Activated T-cell treated with anti-CD3 and anti-CD28 coated beads for 4 hours (primary cell): ENCODE results near the gene ONECUT1.

ENCODE experiments used
- DNase-seq: peaks from one replicate; pipeline ENCODE4 v3.0.0-alpha.2; 2020

The ONECUT1 gene

DNA sequence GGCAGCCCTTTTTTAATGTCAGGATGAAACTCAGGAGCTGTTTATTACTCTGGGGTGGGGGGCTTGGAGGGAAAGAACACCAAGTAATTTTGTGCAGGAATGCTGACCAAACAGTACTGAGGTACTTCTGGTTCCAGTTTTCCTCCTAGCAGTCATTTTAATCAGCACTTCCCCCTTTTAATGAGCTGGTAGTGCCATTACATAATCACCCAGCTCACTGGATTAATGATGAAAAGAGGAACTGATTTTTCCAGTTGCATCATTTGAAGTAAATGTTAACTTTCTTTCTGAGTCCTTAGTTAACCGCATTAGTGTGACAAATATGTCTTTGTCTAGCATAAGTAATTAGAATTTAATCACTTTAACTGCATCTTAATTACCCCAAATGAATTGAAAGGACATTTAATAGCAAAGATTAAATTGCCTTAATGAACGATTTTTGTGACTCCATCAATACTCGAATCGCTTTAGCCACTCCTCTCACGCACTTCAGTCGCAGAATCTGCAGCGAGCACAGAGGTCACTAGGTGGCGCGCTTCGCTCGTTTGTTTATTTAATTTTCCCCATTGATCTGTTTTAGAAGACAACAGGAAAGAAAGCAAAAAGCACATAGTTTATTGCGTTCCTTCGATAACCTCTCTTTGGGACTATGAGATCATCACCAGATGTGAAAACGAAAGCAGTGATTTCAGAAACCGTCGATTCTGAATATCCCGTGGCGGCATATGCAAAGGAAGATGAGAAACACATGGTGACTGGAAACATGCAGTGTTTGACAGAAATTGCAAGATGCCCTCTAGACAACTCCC, 9.8 kb downstream of the ONECUT1 start:
- DNase-seq, result peak; percentile 51

DNA sequence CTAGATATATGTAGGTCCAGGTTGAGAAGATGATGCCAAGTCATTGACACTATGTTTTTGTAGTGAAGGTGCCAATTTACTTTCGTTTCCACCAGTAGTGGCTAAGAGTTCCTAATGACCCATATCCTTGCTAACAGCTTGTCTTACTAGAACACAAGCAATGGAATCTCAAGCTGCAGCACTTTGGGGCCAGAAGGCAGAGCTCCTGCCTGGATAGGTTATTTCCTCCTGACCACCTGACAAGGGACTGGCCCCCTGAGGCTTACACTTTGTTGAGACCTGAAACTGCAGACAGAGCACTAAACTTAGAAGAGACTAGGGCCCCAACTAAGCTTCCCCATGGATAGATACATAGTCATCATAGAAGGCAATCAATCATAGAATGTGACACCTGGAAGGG, 11.7 kb downstream of the ONECUT1 start:
- no peak for DNase-seq

DNA sequence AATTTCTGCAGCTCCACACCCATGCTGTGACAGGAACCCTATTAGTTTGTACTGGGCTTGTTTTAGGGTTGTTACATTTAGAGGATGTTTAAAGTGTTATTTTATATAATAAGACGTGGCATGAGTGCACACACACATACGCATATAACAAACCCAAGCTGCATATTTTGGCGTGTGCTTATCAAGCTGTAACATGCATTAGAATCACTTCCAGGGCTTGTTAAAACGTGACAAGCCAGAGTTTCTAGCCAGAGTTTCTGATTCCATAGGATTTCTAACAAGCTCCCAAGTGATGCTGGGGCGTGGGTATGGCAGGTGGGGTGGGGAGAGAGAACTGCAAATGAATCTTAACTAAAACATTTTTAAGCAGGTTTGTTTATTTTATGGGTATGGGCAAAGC, 17.4 kb downstream of the ONECUT1 start:
- DNase-seq, result no peak

DNA sequence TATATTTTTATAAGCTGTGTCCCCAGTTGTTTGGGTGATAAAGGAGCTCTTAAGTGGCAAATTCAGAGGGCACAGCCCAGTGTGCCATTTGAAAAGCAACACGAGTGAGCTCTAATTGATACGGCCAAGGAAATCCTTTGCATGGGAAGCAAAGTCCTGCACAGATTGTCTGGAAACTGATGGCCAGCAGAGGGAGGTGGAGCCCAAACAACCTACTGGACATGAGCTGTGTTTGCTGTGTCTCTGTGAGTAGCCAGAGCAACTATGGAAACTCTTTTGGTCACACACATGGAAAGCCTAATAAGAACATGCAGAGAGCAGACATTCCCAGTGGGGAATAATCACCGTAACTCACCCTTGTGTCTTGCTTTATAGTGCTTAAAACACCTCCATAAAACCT, 24.4 kb downstream of the ONECUT1 start:
- DNase-seq, result no peak

DNA sequence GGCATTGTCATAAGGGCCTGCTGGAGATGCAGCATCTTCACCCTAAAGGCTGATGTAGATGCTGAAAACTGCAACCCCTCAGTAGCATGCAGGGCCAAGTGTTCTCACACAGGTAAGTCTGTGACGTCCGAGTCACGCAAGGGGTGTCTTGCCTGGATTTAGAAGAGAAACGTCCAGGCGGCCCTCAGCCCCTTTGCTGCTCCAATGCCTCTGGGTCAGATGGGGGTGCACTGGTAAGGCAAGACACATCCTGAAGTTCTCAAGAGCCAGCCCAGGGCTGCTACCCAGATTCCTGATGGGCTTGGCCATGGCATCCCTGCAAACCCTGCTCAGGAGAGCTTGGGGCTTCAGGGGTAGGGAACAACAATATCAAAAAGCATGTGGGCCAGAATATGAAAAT, 25.4 kb downstream of the ONECUT1 start:
- no peak for DNase-seq

DNA sequence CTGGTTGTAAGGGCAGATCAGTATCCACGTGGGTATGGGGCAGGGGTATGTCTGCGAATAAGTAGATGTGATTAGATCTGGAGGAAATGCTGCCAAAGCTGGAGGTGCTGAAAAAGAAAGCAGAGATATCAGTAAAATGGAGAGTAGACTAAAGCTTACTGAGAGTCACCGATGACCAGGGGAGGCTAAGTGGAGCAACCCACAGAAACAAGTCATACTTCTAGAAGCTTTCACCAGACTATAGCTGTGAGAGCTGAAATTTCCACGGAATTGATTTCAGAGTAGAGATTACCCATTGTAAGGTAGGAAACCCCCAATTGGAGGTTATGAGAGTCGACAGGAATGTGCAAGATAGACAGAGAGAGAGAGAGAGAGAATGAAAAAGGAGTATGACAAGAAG, 27.5 kb downstream of the ONECUT1 start:
- no peak for DNase-seq

DNA sequence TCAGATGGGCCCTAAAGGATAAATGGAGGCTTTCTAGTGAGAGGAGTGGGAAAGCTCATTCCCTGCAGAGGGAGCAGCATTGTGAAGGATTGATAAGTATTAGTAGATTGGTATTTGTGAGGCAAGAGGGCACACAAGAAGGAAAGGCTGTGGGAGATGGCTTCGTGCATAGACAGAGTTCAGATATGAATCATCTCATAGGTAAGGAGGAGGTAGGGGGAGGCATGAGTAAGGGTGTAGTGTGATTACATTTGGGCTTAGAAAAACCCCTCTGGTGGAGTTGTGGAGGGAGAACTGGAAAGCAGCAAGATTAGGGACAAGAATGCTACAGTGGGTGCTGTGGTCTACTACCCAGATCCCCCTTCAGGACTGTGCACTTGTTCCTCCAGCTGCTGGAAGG, 29.6 kb downstream of the ONECUT1 start:
- DNase-seq, result no peak

DNA sequence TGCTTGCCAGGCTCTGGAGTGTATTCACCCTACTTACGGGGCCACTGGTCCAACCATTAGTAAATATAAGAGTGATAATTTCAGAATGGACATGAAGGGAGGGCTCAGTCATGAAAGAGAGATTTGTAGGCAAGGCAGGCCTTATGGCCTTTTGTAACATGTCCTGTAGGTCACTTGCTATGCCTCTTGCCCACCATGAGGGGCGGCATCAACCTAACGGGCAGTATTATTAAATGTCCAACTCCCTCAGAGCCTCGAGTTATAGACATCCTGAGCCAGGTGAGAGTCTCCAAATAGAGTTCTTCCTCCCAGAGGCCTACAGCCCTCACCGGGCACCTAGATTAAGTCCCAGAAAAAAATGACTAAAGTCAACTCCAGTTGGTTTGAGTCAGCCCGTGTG, 30.2 kb downstream of the ONECUT1 start:
- DNase-seq, result no peak

DNA sequence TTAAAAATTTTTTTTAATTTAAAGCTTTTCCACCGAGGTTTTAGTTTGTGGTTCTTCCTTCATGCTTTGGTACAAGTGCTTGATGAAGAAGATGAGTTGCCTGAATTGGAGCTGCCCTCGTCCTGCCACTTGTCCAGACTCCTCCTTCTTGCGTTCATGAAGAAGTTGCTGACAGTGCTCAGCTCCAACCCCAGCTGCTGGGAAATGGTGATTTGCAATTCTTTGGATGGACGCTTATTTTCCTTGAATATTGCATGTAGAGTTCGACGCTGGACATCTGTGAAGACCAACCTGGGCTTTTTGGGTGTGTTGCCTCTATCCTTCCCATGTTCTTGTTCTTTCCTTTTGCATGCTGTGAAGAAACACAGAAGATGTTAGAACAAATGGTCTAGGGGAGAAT, 32.6 kb downstream of the ONECUT1 start:
- DNase-seq, result no peak

DNA sequence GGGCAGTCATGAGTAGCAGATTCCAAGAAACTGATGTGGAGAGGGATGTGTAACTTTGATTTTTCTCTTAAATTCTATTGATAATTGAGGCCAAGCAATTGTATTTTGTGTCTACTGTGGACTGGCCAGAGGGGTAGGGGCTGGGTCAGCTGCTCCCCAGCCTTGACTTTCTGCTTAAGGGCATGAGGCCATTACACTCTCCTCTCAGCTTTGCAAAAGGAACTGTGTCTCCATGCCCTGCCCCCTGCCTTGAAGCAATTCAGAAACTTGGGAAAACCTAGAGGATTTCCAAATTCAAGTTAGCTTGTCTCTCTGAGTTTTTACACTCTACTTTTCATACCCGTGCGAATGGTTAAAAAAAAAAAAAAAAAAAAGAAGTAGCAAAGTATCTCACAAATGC, 38.6 kb downstream of the ONECUT1 start:
- no peak for DNase-seq

DNA sequence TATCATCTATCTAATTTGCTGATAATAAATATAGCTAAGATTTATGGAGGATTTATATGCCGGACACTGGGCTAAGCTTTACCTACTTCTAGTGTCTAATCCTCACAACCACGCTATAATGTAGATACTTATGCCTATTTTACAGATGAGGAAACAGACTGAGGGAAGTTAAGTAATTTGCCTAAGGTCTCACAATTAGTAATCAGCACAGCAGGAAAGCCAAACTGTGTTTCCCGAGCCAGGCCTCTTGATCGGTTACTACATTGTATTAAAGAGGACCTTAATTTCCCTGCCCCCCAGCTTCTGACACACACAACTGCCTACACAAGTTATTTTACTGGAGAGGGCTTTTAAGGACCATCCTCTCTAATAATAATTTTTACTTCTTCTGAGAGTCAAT, 40.9 kb downstream of the ONECUT1 start:
- no peak for DNase-seq

DNA sequence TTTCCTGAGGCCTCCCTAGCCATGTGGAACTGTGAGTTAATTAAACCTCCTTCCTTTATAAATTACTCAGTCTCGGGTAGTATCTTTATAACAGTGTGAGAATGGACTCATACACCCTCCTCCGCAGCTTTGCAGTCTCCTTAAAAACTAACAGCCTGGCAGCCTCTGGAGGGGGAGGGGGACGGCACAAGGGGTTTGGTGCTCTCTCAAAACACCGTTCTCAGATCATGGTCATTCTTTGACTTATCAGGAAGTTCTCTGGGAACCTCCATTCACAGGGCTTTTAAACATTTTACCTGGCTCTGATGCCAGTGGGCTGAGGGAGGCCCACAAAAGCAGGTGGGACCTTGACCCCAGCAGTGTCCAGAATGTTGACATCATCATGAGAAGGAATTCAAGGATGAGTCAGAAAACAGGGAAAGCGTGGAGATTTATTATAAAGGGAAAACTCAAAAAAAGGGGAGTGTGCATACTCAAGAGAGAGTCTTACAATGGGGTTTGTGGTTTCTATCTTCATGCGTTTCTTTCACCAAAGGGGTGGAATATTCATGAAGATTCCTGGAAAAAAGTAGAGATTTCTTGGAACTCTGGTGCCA, 43.9 kb downstream of the ONECUT1 start:
- no peak for DNase-seq

DNA sequence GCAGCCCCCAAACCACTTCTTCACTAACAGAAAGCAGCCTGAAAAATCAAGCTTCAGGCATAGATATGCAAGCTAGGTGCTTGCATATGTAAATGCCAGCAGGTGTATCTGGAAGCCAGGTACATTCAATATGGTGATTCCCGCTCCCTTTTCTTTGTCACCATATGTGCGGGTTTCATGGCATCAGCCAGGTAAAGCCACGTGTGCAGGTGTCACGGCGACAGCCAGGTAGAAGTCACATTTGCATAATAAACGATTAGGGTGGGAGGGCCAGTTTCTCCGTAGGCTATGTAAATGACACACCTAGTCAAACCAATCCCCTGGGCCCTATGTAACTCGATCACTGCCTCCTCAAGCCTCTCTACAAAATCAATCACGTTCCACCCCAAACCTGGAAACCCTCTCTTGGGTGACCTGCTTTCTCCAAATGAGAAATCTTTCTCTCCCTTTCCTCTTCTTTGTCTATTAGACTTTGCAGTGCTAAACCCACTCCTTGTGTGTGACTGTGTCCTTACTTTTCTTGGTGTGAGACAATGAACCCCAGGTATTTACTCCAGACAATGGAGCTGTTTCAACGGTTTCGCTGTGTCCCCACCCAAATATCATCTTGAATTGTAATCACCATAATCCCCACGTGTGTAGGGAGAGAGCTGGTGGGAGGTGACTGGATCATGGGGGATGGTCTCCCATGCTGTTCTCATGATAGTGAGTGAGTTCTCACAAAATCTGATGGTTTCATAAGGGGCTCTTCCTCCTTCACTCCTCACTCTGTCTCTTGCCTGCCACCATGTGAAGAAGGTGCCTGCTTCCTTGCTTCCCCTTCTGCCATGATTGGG, 44.6 kb downstream of the ONECUT1 start:
- DNase-seq, result no peak

DNA sequence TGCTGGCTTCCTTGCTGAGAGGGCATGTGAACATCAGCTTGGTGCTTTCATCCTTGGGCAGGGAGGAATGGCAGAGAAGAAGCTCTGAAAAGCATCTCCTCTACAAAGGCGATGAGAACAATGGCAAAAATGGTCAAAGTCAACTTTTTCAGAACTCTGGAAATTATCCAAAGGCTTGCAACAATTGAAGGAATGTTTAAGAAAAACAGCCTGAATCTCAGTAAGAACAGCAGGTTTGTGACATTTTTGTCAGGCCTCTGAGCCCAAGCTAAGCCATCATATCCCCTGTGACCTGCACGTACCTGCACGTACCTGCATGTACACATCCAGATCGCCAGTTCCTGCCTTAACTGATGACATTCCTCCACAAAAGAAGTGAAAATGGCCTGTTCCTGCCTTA, 51.8 kb downstream of the ONECUT1 start:
- no peak for DNase-seq

DNA sequence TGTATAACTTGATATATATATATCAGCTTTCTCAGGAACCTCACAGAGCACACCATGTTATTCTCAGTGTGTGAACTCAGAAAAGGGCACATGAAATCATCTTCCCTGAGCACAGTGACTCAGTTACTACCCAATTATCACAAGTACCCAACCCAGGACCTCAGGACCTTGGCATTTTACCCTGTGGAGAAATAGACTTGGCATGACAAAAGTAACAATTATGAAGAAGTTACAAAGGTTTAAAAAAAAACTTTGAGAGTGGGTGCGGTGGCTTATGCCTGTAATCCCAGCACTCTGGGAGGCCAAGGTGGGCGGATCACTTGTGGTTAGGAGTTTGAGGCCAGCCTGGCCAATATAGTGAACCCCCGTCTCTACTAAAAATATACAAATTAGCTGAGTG, 52.4 kb downstream of the ONECUT1 start:
- DNase-seq, result no peak

DNA sequence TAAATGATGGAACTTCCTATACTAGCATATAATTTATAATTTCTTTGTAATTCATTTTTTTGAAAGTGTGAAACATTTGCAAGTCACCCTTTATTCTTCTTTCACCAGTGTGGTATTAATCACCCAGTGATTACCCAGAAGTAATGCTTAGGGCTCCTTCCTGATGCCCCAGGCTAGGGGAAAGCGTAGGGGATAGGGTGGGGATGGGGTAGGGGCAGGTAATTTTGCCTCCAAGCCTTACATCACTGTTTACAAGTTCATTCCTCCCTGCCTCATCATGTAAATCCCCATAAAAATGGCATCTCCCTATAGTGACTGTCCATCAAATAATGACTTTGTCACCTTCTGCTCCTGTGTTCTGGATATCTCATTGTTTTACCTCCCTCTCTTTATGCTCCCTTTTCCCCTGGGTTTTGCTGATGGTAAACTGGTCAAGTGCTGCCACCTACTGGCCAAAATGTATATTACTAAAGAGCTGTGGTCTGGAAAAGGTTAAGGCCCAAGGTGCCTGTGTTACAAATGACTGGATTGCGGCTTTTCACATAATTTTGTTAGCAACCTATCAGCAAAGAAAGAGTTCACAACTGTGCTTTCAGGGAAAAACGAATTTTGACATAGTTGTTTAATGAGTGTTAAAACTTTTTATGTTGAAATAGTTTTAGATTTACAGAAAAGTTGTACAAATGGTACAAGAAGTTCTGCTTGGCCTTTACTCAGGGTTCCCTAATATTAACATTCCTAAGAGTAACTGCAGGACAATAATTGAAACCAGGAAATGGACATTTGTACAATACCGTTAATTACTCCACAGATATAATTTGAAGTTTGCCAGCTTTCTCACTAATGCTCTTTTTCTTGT, 54.7 kb downstream of the ONECUT1 start:
- DNase-seq, result peak; percentile 73

DNA sequence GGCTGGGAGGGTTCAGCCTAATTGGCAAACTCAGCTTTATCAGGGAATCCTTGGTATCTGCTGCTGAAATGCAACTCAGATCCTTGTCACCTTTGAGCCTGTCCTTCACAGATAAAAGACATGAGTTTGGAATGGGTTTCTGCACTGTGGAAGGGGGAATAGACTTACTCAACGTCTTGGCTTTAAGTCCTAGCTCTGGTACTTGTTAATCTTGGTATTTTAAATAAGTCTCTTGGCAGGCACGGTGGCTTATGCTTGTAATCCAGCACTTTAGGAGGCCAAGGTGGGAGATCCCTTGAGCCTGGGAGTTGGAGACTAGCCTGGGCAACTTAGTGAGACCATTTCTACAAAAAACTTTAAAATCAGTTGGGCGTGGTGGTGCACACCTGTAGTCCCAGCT, 55.8 kb downstream of the ONECUT1 start:
- no peak for DNase-seq

DNA sequence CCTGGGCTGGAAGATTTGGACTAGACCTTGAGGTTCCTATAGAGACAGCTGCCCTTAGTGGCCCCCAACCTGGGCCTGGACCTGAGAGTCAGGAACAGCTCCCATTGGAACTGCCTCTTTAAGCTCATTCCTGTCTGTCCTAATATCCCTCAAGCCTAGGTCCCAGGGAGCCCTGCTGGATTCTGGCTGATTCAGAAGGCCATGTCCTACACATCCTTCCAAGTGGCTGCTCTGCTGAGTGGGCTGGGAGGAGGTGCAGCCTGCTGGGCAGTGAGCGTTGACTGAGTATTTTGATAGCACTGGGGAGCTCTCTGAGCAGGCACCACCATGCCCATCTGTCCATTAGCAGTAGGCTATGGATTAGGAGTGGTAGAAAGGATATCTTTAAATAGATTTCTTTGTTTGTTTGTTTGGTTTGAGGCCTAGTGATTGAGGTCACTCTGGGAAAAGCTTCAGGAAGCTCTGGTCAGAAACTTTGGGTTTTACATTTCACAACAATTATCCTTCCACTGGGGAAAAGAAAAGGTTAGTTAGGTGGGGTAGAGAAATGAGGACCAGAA, 56.4 kb downstream of the ONECUT1 start:
- no peak for DNase-seq

DNA sequence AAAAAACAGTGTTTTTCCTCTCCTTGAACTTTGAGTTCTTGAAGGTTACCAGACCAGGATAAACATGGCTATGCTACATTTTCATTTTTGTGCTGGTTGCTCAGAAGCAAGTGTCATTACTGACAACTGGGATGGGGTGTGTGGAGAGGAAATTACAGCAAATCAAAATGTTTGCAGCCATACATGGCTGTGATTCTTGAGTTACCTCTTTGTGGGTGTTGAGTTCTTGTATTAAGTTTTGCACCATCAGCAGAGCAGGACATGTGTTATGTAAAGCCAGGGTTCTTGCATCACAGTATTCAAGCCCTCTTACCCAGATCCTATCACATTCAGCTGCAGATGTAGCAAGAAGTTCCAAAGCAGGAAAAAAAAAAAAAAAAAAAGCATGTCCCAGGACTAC, 57.0 kb downstream of the ONECUT1 start:
- DNase-seq, result no peak

DNA sequence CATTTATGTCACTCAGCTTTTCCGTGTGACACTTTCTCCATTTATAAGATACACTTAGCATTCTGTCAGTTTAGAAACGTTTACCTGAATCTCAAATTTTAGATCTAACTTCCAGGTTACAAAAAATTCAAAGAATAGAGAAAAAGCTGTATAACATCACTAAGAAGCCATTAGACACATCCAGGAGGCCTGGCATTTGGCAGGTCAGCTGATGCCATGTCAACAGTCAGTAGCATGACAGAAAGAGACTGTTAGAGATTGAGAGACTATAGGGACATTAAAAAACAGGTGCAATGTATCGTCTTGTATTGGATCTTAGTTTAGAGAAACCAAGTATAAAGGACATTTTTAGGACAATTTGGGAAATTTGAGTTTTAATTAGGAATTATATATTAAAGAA, 57.6 kb downstream of the ONECUT1 start:
- no peak for DNase-seq

DNA sequence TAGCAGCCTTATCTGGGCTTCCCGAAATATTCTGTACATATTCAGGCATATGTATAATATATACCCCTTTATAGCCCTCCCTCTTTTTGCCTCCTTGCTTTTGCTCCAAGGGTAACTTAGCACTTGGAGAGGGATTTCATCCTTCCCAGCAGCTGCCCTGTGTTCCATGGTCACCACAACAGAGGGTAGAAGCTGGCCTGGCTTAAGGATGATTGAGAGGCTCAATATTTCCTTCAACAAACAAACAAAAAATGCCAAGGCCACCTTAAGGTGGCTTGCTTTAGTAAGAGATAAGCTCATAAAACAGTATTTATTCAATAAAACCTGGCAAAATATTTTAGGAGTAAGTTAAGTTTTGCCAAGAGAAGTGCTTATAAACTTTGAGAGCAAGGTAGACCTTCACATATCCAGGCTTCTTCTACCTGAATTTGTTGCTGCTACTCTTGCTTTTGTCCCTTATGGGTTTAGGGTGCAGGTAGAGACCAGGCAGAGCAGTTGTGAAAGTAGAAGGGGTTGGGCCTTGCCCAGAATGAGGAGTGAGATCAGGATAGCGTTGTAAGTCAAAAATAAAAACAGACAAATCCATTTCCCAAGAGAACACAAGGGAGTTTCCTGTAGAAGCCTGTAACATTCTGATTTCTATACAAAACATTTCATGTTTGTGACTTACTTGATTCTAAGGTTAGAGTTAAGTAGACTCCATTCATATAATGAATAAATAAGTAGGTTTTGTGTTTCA, 58.2 kb downstream of the ONECUT1 start:
- no peak for DNase-seq

DNA sequence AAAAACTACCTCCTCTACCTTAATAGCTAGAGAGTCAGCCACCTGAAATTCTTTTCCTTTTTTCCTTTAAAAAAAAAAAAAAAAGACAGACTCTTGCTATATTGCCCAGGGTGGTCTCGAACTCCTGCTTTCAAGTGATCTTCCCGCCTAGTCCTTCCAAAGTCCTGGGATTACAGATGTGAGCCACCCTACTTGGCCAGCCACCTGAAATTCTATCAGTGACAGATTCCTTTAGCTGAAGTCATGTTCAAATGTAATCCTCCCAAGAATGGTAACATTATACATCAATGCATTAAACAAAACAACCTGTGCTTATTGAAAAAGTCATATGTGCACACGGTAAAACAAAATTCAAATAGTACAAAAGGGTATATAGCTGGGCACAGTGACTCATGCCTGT, 59.1 kb downstream of the ONECUT1 start:
- DNase-seq, result no peak
